Activated T-helper 1 cell treated with anti-CD3 and anti-CD28 coated beads, Interleukin-2, amount 50 U/mL, for 16 hours (primary cell): ENCODE measurements around the gene TMEM8B.
A peak's percentile ranks its signal among the peaks of the same experiment; 100 is the strongest.

ENCODE experiments used
- DNase-seq, 2 donors: peaks; one replicate each; pipeline ENCODE4 v3.0.0-alpha.2; 2020; ENCODE audit warnings: low read depth in 1 of 2, low spot score in 1 of 2

The TMEM8B gene, protein sequence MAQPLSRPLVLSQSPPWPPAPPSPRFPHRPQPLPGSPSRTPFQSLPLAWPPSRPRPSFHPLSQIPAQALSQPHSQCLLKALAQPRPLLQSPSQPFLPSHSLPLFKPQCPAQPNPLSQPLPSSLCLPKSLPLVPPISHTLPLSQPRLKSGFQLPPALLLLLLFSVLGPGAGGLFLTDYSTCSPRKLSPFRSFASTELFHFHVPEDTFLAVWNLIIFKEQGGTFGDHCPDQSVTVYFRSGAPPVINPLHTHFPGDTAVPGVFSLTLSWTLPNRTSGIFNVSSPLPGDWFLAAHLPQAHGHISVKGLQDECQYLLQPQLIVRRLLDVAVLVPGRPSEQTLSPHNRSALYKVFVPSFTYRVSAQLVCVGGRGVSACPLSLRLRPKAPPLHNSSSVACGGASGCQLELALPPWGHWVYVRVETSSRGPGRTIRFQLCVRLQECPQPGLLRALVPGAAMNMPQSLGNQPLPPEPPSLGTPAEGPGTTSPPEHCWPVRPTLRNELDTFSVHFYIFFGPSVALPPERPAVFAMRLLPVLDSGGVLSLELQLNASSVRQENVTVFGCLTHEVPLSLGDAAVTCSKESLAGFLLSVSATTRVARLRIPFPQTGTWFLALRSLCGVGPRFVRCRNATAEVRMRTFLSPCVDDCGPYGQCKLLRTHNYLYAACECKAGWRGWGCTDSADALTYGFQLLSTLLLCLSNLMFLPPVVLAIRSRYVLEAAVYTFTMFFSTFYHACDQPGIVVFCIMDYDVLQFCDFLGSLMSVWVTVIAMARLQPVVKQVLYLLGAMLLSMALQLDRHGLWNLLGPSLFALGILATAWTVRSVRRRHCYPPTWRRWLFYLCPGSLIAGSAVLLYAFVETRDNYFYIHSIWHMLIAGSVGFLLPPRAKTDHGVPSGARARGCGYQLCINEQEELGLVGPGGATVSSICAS

GRCh38 chr9:35829084-35829763 is at the start of gene TMEM8B:
TMEM8B (plus strand) TSS chr9:35829228; CDS start chr9:35829448, 220 bp downstream.
- peak; percentile 85 to 87 for DNase-seq

DNA sequence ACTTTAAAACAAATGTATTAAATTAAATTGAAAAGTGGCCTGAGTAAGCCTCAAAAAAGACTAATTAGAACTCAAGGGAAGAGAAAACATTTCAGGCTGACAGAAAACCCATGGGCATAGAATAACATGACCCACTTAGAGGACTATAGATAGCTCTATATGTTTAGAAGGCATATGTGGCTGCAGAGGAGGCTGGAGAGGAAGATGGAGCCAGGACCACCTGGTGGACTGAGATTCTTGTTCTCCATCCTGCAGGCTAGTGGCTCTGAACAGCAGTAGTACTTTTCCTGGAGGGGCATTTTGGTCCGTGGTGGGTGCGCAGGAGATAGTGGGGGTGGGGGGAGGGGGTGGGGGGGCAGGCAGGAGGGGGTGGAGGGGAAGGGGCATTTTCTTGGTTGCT is 48.0 kb upstream of the TMEM8B start:
- DNase-seq = no peak

DNA sequence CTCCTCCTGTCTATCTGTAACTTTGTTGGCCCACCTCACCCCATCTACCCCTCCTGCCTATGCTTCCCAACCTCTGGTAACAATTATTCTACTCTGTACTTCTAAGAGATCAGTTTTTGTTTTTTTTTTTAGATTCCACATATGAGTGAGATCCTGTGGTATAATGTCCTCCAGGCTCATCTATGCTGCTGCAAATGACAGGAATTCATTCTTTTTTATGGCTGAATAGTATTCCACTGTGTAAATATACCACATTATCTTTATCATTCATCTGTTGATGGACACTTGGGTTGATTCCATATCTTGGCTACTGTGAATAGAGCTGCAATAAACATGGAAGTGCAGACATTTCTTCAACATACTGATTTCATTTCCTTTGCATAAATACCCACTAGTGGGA is 45.6 kb upstream of the TMEM8B start:
- DNase-seq = no peak

GRCh38 chr9:35789541-35789940 is 39.5 kb upstream of the TMEM8B start:
- DNase-seq = no peak

DNA sequence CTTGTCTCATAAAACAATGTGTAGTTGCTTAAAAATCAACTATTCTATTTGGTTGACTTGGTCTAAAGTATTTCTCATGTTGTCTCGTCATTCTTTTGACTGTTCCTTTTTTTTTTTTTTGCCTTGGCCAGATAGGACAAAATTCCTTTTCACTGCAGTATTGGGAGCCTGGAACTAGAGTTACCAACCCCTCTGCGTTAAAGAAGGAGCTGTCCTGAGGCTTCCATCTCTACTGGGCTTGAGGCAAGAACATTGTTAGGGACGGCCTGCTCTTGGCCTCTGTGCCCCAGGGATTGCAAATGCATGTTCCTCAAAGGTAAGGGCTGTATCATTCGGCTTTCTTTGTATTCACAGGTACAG is 39.0 kb upstream of the TMEM8B start:
- no peak for DNase-seq

DNA sequence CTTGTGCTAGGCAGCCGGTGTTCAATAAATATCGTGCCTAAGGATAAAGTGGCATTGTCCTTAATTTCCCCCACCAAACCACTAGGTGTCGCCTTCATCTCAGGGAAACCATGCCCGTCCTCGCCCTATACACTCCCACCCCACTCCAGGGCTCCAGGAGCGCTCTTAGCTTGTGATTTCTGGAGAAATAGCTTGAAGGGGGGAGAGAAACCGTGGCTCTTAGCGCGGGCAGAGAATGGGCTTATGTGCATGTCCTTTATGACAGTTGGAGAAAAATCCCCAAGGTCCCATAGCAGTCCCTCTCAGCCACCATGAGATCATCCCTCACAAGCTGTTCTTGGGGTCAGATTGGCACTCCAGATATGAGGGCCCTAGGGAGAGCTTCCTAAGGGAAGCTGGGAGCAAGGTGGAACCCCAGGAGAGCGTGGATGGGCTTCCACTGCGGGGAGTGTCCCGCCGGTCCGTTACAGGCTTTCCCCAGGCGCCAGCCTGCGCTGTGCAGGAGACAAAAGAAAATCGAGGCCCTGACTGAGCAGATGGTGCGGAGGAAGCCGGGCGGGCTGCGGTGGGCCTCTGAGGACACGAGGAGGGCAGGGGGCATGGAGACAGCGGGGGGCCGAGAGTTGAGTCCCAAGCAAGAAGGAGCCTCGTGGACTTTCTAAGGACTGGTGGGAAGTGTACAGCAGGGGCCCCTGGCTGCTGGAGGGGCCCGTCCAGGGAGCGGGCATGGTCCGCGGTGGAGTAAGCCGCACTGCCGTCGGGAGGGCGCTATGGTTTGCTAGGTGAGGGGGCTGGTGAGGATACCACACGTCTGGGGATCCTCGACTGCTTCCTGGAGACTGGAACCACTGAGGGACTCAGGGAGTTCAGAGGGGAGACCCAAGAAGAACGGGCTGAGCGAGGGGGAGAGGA is 38.4 kb upstream of the TMEM8B start:
- peak in 1 of 2 donors; percentile 37 for DNase-seq

DNA sequence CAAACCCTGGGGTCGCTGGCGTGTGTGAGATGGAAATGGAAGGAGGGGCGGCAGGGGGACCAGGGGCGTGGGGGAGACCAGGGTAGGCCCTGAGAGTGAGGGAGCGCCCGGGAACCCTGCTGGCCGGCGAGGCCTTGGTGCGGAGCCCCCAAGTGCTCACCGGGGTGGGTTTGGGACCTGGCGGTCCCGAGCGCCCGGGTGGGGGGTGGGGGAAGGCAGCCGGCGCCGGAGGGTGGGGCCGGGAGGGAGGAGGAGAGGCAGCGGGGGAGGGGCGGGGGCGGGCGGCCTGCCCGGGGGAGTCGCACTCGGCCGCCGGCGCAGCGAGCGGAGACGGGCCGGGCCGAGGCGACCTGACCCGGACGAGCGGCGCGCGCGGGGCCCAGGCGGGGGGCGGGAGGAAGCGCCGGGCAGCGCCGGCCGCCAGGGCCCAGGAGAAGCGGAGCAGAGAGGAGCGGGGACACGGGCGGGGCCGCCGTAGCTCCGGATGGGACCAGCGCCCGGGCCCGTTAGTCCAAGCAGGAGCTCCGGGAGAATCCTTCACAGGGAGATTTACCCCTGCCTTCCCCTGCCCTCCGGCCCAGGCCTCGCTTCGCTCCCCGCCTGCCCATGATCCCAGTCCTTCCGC is 37.6 kb upstream of the TMEM8B start, which contains the start of gene NPR2:
TSS of gene NPR2 (plus strand) at position 295 of the 625 bp plus-strand sequence. CDS start 818 bp downstream, outside the sequence.
- no peak for DNase-seq

DNA sequence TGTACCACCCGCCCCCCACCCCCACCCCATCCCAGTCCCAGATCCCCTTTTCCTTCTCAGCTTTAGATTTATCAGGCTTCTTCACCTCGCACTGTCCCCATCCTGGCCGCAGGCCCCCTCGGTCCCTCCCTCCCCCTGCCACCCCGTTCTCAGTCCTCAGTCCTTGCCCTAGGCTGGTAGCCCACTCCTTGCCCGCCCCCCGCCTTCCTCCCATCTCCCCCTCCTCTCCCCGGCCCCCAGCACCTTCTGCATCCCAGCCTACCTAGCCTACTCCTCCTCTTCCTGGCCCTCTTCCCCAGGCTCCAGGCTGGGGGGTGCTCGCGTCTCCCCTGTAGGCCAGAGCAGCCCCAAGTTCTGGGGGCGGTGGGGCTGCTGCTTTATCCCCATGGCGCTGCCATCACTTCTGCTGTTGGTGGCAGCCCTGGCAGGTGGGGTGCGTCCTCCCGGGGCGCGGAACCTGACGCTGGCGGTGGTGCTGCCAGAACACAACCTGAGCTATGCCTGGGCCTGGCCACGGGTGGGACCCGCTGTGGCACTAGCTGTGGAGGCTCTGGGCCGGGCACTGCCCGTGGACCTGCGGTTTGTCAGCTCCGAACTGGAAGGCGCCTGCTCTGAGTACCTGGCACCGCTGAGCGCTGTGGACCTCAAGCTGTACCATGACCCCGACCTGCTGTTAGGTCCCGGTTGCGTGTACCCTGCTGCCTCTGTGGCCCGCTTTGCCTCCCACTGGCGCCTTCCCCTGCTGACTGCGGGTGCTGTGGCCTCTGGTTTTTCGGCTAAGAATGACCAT is 36.8 kb upstream of the TMEM8B start:
- no peak for DNase-seq

DNA sequence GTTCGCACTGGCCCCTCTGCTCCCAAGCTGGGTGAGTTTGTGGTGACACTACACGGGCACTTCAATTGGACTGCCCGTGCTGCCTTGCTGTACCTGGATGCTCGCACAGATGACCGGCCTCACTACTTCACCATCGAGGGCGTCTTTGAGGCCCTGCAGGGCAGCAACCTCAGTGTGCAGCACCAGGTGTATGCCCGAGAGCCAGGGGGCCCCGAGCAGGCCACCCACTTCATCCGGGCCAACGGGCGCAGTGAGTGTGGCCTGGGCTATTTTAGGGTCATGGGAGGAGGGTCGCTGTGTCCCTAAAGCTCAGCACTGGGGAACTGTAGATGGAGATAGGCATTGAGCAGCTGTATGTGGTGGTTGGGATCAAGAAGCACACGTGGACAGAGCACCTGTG is 36.2 kb upstream of the TMEM8B start:
- DNase-seq = no peak

DNA sequence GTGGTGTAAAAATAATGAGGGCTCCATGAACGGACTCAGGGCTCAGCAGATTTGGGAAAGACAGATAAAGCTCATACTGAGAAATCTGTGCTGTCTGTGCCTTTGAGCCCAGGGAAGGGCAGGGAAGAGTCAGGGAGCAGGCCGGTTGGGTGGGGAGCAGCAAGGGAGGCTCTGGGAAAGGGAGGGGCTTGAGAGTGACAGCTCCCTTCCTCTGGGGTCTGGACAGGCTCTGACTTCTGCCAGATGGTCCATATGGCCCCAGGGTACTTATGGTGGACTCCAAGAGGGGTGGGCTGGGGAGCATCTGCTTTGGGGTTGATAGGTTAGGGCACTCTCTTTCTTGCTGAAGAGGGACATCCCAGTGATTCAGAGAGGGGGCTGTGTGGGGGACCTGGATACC is 35.6 kb upstream of the TMEM8B start:
- no peak for DNase-seq

DNA sequence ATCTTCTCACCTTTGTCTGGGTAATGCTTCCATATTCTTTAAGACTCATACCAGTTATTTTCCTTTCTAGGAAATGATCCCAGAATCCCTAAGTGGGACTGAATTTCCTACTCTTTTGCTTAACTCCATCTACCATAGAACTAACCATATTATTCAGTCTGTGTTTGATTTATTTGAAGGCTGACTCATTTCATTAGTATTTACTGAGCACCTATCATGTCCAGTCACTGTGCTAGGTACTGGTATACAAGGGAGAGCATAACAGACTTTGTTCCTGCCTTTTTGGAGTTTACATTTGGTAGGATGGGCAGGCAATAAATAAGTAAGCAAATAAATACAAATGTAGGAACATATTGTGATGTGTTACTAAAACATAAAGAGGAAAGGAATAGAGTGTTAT is 33.3 kb upstream of the TMEM8B start:
- DNase-seq = no peak

GRCh38 chr9:35797311-35798109 is 31.5 kb upstream of the TMEM8B start:
- no peak for DNase-seq

GRCh38 chr9:35798658-35799374 is 30.2 kb upstream of the TMEM8B start:
- peak in 1 of 2 donors; percentile 21 for DNase-seq

DNA sequence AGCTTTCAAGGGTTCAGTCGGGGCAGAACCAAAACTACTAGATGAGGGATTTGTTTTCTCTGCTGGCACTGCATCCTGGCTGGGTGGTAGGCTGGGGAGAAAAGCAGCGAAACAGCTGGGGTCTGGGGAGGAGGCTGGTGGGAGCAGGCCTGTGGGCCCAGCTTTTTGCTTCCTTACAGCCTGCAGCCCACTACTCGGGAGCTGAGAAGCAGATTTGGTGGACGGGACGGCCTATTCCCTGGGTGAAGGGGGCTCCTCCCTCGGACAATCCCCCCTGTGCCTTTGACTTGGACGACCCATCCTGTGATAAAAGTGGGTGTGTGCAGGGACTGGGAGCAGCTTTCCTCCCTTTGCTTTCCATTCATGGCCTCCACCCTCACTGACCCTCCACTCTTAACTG is 28.5 kb upstream of the TMEM8B start:
- no peak for DNase-seq

GRCh38 chr9:35801328-35802128 is 27.5 kb upstream of the TMEM8B start:
- DNase-seq = no peak

DNA sequence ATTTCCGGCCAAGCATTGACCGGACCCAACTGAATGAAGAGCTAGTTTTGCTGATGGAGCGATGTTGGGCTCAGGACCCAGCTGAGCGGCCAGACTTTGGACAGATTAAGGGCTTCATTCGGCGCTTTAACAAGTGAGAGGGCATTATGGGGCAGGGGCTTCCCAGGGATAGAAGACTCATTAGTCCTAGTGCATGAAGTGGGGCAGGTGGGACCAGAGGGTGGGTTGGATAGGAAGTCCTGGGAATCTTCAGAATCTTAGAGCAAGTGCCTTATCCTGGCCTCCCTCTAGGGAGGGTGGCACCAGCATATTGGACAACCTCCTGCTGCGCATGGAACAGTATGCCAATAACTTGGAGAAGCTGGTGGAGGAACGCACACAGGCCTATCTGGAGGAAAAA is 22.9 kb upstream of the TMEM8B start:
- DNase-seq = no peak

GRCh38 chr9:35808433-35808832 is 20.6 kb upstream of the TMEM8B start:
- DNase-seq = no peak
